ENCODE measurements around the gene IL21.
"Not testable (repeated sequence)": the region's sequence is repeated elsewhere in the genome, so short reads cannot be mapped to it uniquely, and the experiment has no call there.

Gene IL21

DNA sequence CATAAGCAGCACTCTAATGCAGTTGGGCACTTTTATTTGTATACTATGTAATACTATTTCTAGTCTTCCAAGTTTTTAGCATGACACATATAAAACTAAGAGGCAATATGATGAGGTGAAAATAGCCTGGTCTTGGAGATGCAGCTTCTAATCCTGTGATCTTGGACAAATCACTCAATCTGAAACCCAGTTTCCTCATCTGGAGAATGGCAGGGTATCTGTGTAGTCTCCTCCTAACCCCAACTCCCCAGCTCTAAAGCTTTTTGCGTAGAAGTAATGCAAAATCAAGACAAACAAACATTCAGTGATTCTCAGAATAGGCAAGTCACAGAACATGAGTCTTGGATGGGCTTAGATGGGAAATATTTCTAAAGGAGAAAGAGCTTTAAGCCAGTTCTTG, 36.7 kb upstream of the IL21 start:
- DNase-seq (ENCODE audit: low read depth in 1 of 2, low spot score in 1 of 2): no peak
- Histone ChIP-seq H3K4me3 (replicated peaks; ENCODE audit: insufficient read depth, low read length) (no peak overlapping the region), H3K27me3 (ENCODE audit: insufficient read depth, poor library complexity, severe bottlenecking) (no peaks in the 10 kb centered on the region), H3K27ac (replicated peaks) (no peak overlapping the region)
- TF ChIP-seq POLR2AphosphoS5 (IDR thresholded peaks at IDR 0.05; ENCODE audit: low read depth): no peak
- no peak for TF ChIP-seq CTCF (IDR thresholded peaks at IDR 0.05; ENCODE audit: insufficient read depth, low read length)
- TF ChIP-seq, protein P1, sequence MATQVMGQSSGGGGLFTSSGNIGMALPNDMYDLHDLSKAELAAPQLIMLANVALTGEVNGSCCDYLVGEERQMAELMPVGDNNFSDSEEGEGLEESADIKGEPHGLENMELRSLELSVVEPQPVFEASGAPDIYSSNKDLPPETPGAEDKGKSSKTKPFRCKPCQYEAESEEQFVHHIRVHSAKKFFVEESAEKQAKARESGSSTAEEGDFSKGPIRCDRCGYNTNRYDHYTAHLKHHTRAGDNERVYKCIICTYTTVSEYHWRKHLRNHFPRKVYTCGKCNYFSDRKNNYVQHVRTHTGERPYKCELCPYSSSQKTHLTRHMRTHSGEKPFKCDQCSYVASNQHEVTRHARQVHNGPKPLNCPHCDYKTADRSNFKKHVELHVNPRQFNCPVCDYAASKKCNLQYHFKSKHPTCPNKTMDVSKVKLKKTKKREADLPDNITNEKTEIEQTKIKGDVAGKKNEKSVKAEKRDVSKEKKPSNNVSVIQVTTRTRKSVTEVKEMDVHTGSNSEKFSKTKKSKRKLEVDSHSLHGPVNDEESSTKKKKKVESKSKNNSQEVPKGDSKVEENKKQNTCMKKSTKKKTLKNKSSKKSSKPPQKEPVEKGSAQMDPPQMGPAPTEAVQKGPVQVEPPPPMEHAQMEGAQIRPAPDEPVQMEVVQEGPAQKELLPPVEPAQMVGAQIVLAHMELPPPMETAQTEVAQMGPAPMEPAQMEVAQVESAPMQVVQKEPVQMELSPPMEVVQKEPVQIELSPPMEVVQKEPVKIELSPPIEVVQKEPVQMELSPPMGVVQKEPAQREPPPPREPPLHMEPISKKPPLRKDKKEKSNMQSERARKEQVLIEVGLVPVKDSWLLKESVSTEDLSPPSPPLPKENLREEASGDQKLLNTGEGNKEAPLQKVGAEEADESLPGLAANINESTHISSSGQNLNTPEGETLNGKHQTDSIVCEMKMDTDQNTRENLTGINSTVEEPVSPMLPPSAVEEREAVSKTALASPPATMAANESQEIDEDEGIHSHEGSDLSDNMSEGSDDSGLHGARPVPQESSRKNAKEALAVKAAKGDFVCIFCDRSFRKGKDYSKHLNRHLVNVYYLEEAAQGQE (IDR thresholded peaks at IDR 0.05; ENCODE audit: insufficient replicate concordance, low read depth): no peak
- no peak for TF ChIP-seq GABPA (IDR thresholded peaks at IDR 0.05; ENCODE audit: low read depth)
- TF ChIP-seq SPI1 (IDR thresholded peaks at IDR 0.05; ENCODE audit: borderline replicate concordance, low read depth): no peak

GRCh38 chr4:122656583-122656982, 35.7 kb upstream of the IL21 start:
- not testable (repeated sequence) for H3K27me3 ChIP-seq (ENCODE audit: insufficient read depth, poor library complexity, severe bottlenecking); H3K27ac ChIP-seq (replicated peaks)

GRCh38 chr4:122652379-122652778, 31.5 kb upstream of the IL21 start:
- Histone ChIP-seq H3K27me3 (ENCODE audit: insufficient read depth, poor library complexity, severe bottlenecking) (no peaks in the 10 kb centered on the region), H3K4me3 (replicated peaks; ENCODE audit: insufficient read depth, low read length) (no peak overlapping the region), H3K27ac (replicated peaks) (no peak overlapping the region)
- DNase-seq (ENCODE audit: low read depth in 1 of 2, low spot score in 1 of 2): peak; percentile 35 to 42
- TF ChIP-seq, protein P1 (IDR thresholded peaks at IDR 0.05; ENCODE audit: insufficient replicate concordance, low read depth): no peak
- TF ChIP-seq CTCF (IDR thresholded peaks at IDR 0.05; ENCODE audit: insufficient read depth, low read length) (peak; percentile 42), GABPA (IDR thresholded peaks at IDR 0.05; ENCODE audit: low read depth) (no peak), SPI1 (IDR thresholded peaks at IDR 0.05; ENCODE audit: borderline replicate concordance, low read depth) (no peak), POLR2AphosphoS5 (IDR thresholded peaks at IDR 0.05; ENCODE audit: low read depth) (no peak)

More at GRCh38 chr4:122656583-122656982, 35.7 kb upstream of the IL21 start:
- not testable (repeated sequence) for H3K4me3 ChIP-seq (replicated peaks; ENCODE audit: insufficient read depth, low read length); DNase-seq (ENCODE audit: low read depth in 1 of 2, low spot score in 1 of 2)

DNA sequence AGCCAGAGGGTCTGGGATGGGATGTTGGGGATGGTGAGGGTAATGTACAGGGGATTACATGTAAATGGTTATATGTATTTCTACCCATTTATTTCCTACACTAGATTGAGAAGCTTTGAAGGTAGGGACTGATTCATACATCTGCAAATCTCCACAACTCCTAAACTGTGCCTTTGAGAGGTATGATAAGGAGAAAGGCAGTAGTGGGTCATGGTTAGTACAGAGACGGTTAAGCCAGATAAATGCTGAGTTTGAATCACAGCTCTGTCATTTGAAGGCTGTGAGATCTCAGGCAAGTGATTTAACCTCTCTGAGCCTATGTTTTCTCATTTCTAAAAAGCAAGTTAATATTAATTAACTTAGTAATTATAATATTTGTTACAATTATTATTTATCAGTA, 29.3 kb upstream of the IL21 start:
- H3K4me3 ChIP-seq (replicated peaks; ENCODE audit: insufficient read depth, low read length): no peak overlapping the region
- DNase-seq (ENCODE audit: low read depth in 1 of 2, low spot score in 1 of 2): no peak
- TF ChIP-seq GABPA (IDR thresholded peaks at IDR 0.05; ENCODE audit: low read depth) (no peak), POLR2AphosphoS5 (IDR thresholded peaks at IDR 0.05; ENCODE audit: low read depth) (no peak), SPI1 (IDR thresholded peaks at IDR 0.05; ENCODE audit: borderline replicate concordance, low read depth) (no peak), CTCF (IDR thresholded peaks at IDR 0.05; ENCODE audit: insufficient read depth, low read length) (no peak)
- TF ChIP-seq, protein P1 (IDR thresholded peaks at IDR 0.05; ENCODE audit: insufficient replicate concordance, low read depth): no peak
- no peak overlapping the region for H3K27ac ChIP-seq (replicated peaks)
- no peaks in the 10 kb centered on the region for H3K27me3 ChIP-seq (ENCODE audit: insufficient read depth, poor library complexity, severe bottlenecking)
